Measurements from ENCODE around the gene PPP1R14B. TPM values are rescaled to one million over a fixed set of nuclear protein-coding genes. Genes with fewer than 3 reads are reported as not detected.

Gene PPP1R14B
- total and polyA plus RNA-seq, 2 of the 13 experiments (the other 11 are each of a cell fraction or from before 2014, with no cell fraction given): 110 to 148 TPM

DNA sequence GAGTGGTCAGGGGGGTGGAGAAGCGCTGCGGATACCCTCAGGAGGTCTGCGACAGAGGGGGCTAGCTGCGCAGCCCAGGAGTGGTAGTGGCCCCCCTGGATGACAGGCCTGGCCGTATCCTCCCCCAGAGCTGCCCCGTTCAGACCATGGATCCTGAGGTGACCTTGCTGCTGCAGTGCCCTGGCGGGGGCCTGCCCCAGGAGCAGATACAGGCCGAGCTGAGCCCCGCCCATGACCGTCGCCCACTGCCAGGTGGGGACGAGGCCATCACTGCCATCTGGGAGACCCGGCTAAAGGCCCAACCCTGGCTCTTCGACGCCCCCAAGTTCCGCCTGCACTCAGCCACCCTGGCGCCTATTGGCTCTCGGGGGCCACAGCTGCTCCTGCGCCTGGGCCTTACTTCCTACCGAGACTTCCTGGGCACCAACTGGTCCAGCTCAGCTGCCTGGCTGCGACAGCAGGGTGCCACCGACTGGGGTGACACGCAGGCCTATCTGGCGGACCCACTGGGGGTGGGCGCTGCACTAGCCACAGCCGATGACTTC lies 20.2 kb downstream of the PPP1R14B start (continued):
- TF ChIP-seq ZNF670 (CRISPR knock-in tag; IDR thresholded peaks at IDR 0.05; ENCODE audit: borderline replicate concordance) (peak; percentile 86), SNAPC2 (CRISPR knock-in tag; IDR thresholded peaks at IDR 0.05) (no peak), SP1 (IDR thresholded peaks at IDR 0.05) (no peak), SP1 (CRISPR knock-in tag; IDR thresholded peaks at IDR 0.05) (no peak), ZNF761 (CRISPR knock-in tag; conservative IDR thresholded peaks at IDR 0.05) (no peak), FOSL2 (CRISPR knock-in tag; IDR thresholded peaks at IDR 0.05) (no peak), ZNF589 (CRISPR knock-in tag; conservative IDR thresholded peaks at IDR 0.05) (no peak), HNRNPL (IDR thresholded peaks at IDR 0.05; ENCODE audit: low read depth, low read length) (peak; percentile 85), ZNF24 (IDR thresholded peaks at IDR 0.05) (no peak), FIP1L1 (IDR thresholded peaks at IDR 0.05; ENCODE audit: borderline replicate concordance, insufficient read depth, low read depth, low read length) (no peak), ZNF678 (CRISPR knock-in tag; IDR thresholded peaks at IDR 0.05) (no peak), ZNF629 (CRISPR knock-in tag; conservative IDR thresholded peaks at IDR 0.05) (no peak), EP300 (IDR thresholded peaks at IDR 0.05; ENCODE audit: low read depth in 2 of 2, low read length in 2 of 2) (no peak), EP300 (CRISPR knock-in tag; IDR thresholded peaks at IDR 0.05; ENCODE audit: borderline replicate concordance) (no peak)
- TF ChIP-seq, protein P1, sequence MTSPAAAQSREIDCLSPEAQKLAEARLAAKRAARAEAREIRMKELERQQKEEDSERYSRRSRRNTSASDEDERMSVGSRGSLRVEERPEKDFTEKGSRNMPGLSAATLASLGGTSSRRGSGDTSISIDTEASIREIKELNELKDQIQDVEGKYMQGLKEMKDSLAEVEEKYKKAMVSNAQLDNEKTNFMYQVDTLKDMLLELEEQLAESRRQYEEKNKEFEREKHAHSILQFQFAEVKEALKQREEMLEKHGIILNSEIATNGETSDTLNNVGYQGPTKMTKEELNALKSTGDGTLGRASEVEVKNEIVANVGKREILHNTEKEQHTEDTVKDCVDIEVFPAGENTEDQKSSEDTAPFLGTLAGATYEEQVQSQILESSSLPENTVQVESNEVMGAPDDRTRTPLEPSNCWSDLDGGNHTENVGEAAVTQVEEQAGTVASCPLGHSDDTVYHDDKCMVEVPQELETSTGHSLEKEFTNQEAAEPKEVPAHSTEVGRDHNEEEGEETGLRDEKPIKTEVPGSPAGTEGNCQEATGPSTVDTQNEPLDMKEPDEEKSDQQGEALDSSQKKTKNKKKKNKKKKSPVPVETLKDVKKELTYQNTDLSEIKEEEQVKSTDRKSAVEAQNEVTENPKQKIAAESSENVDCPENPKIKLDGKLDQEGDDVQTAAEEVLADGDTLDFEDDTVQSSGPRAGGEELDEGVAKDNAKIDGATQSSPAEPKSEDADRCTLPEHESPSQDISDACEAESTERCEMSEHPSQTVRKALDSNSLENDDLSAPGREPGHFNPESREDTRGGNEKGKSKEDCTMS (CRISPR knock-in tag; conservative IDR thresholded peaks at IDR 0.05): no peak
- TF ChIP-seq, protein P2, sequence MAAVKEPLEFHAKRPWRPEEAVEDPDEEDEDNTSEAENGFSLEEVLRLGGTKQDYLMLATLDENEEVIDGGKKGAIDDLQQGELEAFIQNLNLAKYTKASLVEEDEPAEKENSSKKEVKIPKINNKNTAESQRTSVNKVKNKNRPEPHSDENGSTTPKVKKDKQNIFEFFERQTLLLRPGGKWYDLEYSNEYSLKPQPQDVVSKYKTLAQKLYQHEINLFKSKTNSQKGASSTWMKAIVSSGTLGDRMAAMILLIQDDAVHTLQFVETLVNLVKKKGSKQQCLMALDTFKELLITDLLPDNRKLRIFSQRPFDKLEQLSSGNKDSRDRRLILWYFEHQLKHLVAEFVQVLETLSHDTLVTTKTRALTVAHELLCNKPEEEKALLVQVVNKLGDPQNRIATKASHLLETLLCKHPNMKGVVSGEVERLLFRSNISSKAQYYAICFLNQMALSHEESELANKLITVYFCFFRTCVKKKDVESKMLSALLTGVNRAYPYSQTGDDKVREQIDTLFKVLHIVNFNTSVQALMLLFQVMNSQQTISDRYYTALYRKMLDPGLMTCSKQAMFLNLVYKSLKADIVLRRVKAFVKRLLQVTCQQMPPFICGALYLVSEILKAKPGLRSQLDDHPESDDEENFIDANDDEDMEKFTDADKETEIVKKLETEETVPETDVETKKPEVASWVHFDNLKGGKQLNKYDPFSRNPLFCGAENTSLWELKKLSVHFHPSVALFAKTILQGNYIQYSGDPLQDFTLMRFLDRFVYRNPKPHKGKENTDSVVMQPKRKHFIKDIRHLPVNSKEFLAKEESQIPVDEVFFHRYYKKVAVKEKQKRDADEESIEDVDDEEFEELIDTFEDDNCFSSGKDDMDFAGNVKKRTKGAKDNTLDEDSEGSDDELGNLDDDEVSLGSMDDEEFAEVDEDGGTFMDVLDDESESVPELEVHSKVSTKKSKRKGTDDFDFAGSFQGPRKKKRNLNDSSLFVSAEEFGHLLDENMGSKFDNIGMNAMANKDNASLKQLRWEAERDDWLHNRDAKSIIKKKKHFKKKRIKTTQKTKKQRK (IDR thresholded peaks at IDR 0.05; ENCODE audit: low read length): no peak
- TF ChIP-seq, protein P3, sequence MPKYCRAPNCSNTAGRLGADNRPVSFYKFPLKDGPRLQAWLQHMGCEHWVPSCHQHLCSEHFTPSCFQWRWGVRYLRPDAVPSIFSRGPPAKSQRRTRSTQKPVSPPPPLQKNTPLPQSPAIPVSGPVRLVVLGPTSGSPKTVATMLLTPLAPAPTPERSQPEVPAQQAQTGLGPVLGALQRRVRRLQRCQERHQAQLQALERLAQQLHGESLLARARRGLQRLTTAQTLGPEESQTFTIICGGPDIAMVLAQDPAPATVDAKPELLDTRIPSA (CRISPR knock-in tag; IDR thresholded peaks at IDR 0.05; ENCODE audit: borderline replicate concordance): no peak; the same call in 1 of the 2 replicates
- TF ChIP-seq, protein P4, sequence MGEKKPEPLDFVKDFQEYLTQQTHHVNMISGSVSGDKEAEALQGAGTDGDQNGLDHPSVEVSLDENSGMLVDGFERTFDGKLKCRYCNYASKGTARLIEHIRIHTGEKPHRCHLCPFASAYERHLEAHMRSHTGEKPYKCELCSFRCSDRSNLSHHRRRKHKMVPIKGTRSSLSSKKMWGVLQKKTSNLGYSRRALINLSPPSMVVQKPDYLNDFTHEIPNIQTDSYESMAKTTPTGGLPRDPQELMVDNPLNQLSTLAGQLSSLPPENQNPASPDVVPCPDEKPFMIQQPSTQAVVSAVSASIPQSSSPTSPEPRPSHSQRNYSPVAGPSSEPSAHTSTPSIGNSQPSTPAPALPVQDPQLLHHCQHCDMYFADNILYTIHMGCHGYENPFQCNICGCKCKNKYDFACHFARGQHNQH (CRISPR knock-in tag; IDR thresholded peaks at IDR 0.05): 0 out of 2 replicates have a peak, but pooled peaks have one; percentile 10
- TF ChIP-seq, protein P5, sequence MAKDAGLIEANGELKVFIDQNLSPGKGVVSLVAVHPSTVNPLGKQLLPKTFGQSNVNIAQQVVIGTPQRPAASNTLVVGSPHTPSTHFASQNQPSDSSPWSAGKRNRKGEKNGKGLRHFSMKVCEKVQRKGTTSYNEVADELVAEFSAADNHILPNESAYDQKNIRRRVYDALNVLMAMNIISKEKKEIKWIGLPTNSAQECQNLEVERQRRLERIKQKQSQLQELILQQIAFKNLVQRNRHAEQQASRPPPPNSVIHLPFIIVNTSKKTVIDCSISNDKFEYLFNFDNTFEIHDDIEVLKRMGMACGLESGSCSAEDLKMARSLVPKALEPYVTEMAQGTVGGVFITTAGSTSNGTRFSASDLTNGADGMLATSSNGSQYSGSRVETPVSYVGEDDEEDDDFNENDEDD (CRISPR knock-in tag; IDR thresholded peaks at IDR 0.05; ENCODE audit: borderline replicate concordance): peak; percentile 38; the same call in 1 of the 2 replicates
- TF ChIP-seq, protein P6, sequence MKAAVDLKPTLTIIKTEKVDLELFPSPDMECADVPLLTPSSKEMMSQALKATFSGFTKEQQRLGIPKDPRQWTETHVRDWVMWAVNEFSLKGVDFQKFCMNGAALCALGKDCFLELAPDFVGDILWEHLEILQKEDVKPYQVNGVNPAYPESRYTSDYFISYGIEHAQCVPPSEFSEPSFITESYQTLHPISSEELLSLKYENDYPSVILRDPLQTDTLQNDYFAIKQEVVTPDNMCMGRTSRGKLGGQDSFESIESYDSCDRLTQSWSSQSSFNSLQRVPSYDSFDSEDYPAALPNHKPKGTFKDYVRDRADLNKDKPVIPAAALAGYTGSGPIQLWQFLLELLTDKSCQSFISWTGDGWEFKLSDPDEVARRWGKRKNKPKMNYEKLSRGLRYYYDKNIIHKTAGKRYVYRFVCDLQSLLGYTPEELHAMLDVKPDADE (CRISPR knock-in tag; IDR thresholded peaks at IDR 0.05): no peak

All from HepG2 (cell line).